Cortex of kidney (tissue), 1 donor: ENCODE results near the gene SRRM5.
"Not testable (repeated sequence)": the region's sequence is repeated elsewhere in the genome, so short reads cannot be mapped to it uniquely, and the experiment has no call there.

Source experiments
- DNase-seq: peaks from one replicate; lab custom pipeline; 2025; lab: John Stamatoyannopoulos, UW

The SRRM5 gene, protein sequence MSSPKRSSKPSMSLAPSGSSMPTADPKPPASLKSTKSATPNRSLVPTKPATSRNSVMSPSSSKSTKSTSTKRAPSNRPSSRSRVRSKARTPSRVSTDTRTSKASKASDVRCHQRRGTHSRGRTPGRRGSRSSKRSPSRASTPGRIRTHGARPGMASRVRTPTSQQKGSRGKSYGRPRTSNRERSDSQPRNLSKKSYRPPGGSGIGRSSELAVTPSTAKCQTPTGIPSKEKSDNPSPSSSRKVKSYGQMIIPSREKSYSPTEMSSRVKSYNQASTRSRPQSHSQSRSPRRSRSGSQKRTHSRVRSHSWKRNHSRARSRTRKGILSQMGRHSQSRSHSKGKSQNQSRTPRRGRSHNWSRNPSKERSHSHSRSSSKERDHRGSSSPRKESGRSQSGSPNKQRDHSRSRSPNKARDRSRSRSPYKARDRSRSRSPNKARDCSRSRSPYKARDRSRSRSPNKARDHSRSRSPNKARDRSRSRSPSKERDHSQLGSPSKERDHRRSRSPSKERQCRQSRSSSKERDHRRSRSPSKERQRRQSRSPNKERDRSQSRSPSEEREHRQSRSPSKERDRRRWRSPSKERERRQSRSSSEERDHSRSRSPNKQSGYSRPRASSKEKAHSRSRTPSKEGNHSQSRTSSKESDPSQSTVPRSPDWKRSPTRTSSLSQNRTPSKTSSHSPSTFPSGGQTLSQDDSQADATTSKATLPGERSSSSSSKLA

DNA sequence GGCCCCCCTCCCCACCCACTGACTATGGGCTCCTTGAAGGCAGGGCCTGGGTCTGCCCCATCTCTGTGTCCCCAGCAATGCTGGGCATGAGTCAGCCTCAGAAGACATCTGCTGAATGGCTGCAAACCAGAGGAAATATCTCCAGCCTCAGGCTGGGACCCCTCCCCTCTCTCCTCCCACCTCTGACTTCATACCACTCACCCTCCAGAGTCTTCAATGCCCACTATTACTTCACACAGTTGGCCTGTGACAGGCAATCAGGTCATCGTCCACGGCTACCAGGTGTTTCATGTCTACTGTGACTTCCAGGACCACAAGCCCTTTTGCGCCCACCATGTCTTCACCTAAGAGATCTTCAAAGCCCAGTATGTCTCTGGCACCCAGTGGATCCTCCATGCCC, at the start of gene SRRM5:
SRRM5 (plus strand) TSS at position 301 of the 400 bp plus-strand sequence; CDS start at position 335, 34 bp downstream.
- no peak for DNase-seq

DNA sequence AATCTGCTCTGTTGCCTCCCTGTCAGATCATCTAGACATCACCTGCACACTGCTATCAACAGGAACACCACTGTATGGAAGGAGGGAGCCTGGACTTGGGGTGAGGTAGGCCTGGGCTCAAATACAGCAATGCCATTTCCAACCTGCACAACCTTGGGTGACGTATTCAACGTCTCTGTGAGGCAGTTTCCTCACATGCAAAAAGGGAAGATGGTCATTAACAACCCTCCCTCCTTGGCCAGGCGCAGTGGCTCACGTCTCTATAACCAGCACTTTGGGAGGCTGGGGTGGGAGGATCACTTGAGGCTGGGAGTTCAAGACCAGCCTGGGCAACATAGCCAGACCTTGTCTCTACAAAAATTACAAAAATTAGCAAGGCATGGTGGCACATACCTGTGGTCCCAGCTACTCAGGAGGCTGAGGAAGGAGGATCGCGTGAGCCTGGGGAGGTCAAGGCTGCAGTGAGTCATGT, 49.6 kb upstream of the SRRM5 start:
- DNase-seq = no peak

DNA sequence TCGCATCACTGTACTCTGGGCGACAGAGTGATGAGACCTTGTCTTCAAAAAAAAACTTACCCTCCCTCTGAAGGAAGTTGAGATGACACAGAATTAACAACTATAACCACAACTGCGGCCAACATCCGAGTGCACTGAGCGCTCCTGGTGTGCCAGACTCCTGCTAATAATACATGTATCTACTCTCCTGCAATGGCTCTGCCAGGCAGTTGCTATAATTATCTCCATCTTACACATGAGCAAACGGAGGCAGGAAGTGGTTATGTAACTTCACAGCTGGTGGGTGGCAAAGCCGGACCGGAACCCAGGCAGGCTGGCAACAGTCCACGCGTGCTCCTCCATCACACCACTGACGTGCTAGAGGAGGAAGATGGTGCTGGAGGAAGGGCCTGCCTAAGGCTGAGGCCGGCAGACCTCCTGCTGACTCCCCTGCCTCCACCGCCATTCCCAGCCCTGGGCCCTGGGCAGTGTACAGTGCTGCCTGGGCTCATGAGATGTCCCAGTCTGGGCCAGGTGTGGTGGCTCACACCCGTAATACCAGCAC, 49.1 kb upstream of the SRRM5 start:
- DNase-seq = no peak

DNA sequence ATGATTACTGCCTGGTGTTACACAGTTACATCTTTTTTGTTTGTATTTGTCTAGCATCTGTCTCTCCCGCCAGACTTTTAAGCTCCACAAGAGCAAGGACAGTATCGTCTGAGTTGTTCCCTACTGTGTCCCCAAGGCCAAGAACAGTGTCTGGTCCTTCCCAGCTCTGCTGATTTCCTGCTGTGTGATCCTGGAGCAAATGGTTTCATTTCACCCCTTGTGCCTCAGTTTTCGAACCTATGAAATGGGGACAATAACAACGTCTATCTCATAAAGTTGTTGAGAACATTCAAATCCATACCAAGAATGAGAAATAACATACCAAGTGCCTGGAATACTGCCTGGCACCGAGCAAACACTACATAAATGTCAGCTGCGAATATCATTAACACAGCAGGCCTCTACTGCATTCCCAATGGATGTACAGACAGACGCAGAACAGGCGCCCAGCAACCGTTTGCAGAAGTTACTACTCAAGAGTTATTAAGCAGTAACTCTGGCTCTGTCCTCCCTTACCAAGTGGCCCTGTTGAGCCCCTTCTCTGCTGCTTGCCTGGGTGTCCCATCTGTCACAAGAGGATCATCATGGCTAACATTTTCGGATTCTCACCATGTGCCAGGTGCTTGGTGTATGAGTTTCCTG, 48.0 kb upstream of the SRRM5 start:
- DNase-seq = no peak

DNA sequence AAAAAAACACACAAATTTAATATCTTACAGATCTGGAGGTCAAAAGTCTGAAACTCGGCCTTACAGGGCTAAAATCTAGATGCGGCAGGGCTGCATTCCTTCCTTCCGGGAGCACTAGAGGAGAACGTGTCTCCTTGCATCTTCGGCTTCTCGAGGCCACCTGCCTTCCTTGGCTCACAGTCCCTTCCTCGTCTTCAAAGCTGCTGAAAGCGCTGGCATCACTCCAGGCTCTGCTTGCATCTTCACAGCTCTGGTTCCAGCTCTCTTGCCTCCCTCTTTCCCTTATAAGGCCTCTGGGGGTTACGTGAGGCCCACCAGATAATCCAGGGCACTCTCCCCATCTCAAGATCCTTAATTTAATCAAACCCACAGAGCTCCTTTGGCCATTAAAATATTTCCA, 47.1 kb upstream of the SRRM5 start:
- DNase-seq = no peak

DNA sequence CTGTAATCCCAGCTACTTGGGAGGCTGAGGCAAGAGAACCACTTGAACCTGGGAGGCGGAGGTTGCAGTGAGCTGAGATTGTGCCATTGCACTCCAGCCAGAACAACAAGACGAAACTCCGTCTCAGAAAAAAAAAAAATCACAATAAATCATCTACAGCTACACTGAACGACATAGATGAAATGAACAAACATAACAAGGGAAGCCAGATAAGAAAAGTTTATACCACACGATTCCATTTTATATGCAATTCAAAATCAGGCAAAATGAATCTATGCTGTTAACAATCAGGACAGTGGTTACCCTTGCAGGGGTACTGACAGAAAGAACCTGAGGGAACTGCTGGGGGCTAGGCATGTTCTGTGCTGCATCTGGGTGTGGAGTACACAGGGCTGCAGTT, 42.2 kb upstream of the SRRM5 start:
- no peak for DNase-seq

DNA sequence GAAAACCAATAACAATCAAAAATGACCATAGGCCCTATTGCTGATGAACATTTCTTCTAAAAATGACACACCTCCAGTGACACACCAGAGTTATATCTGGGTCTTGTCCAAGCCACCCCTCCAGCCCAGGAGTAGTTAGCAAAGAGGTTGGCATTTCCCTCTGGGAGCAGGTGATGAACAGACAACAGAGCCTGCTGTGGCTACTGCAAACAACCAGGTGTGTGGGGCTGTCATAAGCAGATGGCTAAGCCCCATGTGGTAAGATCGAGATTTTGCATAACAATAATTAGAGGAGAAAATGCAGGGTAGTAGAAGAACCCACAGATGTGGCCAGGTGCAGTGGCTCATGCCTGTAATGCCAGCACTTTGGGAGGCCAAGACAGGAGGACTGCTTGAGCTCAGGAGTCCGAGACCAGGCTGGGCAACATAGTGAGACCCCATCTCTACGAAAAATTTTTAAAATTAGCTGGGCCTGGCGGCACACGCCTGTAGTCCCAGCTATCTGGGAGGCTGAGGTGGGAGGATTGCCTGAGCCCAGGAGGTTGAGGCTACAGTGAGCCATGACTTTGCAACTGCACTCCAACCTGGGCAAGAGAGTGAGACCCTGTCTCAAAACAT, 41.6 kb upstream of the SRRM5 start:
- no peak for DNase-seq

DNA sequence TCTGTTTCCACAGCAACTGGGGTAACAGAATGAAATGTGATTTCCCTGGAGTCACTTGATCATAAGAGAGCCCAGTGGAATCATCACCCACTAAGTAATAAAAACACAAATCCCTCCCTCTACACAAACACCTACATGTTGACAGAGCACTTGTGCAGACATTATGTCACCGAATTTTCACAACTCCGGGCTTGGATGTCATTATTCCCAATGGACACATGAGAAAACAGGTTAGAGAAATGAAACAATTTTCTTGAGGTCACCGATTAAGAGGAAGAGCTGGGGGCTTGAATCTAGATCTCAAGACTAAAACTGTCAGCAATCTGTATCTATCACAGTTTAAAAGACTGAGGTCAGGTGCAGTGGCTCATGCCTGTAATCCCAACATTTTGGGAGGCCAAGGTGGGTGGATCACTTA, 39.7 kb upstream of the SRRM5 start:
- no peak for DNase-seq

DNA sequence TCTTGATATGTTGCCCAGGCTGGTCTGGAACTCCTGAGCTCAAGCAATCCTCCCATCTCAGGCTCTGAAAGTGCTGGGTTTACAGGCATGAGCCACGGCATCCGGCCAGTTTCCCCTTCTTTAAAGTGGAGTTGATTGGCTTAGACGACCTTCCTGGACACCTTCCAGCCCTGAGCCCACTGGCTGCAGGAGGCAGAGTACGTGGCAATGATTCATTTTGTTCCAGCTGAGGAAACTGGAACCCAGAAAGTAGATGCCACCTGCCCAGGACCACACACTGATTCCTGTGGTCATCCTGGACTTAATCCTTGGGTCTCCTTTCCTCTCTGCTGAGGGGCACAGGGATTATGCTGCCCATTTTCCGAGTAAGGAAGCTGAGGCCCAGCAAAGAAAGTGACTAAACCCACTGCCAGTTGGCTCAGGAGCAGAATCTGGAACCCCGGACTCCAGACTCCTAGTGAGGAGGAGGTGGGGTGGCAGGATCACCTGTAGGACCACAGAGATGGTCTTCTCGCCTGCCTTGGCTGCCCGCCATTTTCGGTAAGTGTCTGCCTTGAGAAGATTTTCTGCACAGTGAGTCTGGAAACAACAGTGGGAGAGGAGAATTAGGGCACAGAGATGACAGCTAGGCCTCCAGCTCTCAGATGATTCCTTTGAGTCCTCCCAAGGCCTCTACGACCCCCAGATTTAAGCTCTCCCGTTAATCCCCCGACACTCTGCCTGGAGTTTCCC, 37.3 kb upstream of the SRRM5 start:
- DNase-seq = no peak

DNA sequence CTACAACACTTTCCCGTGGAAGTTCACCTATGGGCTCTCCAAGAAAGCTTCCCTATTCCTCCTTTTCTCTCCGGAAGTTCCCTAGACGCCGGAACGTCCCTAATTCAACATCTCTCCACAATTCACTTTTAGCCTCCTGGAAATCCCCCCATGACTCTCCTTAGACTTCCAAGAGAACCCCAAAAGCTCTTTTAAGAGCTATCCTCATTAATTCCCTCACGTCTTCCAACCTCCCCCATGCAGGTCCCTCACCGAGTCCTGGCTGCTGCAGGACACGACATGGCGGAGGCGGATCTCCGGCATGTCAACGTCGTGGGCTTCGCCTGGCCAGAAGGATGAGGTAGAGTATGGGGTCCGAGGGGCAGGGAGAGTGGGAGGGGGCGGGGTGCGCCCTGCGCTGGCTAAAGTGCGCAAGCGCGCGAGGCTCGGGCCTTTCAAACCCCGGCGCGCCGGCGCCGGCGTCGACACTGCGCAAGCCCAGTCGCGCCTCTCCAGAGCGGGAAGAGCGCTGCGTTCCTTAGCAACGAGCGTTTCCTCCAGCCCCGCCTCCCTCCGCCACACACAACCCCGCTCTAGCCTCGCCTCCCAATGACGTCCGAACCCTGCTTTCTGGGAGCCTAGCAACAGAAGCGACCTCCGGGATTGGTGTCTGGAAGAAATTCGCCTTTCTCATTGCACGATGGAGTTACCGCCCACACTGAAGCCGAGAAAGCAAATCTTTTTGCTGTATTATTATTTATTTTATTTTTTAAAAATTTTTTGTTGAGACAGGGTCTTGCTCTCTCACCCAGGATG, 36.5 kb upstream of the SRRM5 start, which contains the start of the genes PINLYP and XRCC1:
PINLYP (plus strand) TSS at position 646 of the 795 bp plus-strand sequence. CDS start 1,391 bp downstream, outside the sequence.
XRCC1 (minus strand) TSS at position 372 of the 795 bp plus-strand sequence; CDS start at position 303, 69 bp downstream.
- no peak for DNase-seq

DNA sequence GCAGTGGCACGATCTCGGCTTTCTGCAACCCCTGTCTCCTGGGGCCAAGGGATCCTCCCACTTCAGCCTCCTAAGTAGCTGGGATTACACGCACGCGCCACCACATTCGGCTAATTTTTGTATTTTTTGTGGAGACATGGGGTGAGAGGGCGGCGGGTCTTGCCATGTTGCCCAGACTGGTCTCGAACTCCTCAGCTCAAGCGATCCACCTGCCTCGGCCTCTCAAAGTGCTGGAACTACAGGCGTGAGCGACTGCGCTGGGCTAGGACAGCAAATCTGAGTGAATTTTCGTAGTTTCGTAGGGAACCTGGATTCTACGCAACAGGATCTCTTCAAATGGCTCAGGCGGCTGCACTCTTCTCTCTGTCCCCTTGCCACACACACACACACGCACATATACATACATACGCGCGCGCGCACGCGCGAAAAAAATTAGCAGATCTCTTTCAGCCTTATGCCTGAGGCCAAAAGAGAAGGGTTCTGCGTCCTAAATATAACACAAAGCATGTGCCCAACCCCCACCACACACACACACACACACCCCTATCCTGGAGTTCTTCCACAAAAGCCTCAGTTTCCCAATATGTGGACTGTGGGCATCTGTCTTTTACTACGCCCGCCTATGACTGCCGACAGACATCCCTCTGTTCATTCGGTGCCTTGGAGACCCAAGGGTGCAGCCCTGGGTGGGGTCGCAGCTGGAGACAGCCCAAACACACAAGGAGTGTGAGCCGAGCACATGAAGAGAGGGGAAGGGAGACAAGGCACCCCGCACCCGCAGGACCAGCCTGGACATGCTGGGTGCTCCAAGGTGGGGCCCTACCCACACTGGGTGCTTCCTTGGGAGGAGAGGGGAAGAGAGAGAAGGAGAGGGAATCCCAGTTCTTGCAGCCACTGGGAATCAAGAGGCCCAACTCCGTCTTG, 35.7 kb upstream of the SRRM5 start:
- DNase-seq = no peak

DNA sequence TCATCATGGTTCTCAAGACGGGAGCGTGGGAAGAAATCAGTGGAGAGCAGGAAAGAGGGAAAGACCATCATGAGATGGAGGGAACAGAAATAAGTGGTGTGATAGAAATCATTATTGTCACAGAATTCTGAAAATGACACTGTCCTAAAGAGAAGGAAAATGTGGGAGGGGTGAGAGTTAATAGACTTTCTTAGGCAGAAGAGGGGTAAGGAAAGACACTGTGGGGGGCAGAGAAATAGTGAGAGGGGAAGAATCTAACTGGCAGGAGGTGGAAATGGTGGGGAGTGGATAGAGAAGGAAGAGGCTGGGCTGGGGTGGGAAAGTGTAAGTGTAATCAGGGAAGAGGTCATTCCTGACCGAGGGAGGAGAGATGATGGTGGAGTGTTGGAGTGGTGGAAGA, 33.1 kb upstream of the SRRM5 start:
- DNase-seq = no peak

DNA sequence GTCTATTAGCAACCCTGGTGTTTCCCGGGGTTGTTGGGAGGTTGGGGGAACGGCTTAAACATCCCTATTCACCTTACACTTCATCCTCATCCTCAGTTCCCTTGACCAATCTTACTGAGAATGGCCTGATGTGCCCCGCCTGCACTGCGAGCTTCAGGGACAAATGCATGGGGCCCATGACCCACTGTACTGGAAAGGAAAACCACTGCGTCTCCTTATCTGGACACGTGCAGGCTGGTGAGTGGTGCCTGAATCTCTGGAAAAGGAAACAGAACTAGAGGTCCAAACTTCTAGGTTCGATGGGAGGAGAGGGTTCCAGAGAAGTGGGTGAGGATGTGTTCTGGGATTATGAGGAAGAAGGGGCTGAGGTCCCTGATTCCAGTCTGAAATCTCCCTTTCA, 30.4 kb upstream of the SRRM5 start:
- DNase-seq = no peak

DNA sequence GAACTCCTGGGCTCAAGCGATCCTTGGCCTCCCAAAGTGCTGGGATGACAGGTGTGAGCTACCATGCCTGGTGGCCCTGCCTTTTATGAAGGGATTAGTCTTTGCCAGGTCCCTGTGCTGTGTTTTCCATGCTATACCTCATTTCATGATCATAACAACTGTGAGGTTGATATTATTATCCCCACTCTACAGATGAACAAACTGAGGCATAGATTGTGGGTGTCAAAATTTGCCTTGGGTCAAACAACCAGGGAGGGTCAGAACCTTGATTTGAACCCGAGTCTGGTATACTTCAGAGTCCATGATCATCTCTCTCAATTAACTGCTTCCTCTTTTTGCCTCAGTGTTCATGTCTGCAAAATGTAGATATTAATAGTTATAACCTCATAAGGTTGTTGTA, 29.4 kb upstream of the SRRM5 start:
- DNase-seq = no peak

DNA sequence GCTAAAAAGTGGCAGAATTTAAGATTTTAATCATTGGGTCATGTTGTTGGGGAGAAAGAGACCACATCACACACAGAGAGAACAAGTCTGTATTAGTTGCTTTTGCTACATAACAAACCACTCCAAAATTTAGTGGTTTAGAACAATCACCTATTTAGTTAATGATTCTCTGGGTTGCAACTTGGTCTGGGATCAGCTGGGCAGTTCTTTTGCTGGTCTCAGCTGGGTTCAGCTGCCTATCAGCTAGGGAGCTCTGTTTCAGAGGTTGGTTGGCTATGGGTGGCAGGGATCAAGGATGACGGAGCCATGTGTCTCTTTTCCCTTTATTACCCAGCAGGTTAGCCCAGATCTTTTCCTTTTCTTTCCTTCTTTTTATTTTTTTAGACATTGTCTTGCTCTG, 27.4 kb upstream of the SRRM5 start:
- no peak for DNase-seq

DNA sequence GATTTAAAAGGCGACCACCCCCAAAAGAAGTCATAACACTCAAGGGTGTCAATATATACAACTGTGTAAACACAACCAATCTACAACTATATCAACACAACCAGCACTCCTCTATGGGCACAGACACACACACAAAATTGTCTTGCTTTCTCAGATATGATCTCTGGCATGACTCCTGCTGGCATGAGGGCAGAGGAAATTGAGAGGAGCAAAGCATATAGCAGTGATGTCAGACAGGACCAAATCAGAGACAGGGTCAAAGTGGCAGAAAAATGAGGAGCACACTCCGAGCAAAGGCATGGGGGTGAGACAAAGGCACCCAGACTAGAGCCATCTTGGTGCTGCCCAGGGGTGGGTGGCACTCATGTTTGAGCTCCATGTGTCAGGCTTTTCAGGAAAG, 25.5 kb upstream of the SRRM5 start:
- DNase-seq = no peak

DNA sequence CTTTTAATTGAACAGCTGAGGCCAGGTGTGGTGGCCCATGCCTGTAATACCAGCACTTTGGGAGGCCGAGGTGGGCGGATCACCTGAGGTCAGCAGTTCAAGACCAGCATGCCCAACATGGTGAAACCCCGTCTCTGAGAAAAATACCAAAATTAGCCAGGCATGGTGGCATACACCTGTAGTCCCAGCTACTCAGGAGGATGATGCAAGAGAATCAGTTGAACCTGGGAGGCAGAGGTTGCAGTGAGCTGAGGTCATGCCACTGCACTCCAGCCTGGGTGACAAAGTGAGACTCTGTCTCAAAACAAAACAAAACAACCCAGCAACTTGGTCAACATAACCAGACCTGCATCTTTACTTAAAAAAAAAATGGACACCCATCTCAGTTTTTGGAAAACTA, 24.9 kb upstream of the SRRM5 start:
- DNase-seq = not testable (repeated sequence)

DNA sequence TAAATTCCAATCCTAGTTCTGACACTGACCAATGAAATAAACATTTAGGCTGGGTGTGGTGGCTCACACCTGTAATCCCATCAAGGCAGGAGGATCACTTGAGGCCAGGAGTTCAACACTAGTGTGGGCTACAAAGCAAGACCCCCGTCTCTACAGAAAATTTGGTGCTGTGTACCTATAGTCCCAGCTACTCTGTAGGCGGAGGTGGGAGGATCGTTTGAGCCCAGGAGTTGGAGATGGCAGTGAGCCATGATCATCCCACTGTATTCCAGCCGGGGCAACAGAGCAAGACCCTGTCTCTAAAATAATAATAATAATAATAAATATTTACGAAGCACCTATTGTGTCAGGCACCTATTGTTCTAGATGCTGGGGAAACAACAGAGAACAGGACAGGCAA, 22.6 kb upstream of the SRRM5 start:
- DNase-seq = no peak

DNA sequence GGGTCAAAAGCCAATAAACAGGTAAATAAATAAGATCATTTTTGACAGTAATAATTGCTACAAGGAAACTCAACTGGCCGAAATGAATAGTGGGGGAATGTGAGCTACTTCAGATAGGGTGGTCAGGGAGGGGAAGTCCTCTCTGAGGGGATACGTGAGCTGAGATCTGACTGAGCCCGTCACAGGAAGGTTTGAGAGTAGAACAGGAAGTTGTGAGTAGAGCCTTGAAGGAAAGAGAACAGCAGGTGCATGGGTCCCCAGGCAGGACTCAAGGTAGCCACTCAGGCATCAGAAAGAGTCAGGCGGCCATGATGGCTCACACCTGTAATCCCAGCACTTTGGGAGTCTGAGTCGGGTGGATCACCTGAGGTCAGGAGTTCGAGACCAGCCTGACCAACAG, 22.2 kb upstream of the SRRM5 start:
- DNase-seq = no peak
